HepG2 (cell line): ENCODE results near the gene DOCK9.

Source experiments
- GLI4 ChIP-seq: sonication (generic); formaldehyde crosslinking; IDR thresholded peaks from 2 replicates; pipeline ENCODE4 v1.5.1; 2020; ENCODE audit warnings: missing genetic modification reagents, mild to moderate bottlenecking, moderate library complexity, borderline replicate concordance
- TF ChIP-seq, protein P1 (sequence below): sonication (generic); formaldehyde crosslinking; IDR thresholded peaks from 2 replicates; pipeline ENCODE4 v1.5.0; 2020; ENCODE audit warnings: mild to moderate bottlenecking, missing genetic modification reagents, moderate library complexity

DNA sequence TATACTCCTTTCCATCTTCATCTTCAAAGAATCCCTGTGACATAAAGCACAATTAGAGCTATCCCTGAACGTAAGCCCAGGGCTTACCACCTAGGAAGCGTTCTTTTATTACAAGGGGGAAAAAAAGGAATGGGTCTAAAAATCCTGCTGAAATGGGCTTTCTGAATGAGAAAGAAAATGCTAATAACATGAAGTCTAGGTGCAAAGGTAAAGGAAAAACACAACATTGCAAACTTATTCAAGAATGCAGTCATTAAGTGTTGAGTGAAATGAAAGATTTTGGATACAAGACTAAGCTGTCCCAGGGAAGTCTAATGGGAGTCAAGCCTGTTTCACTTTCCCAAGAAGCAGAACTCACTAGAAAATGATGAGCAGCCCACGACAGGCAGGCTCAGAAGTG, 170.1 kb downstream of the DOCK9 start:
- TF ChIP-seq GLI4 (CRISPR knock-in tag), result no peak
- TF ChIP-seq, protein P1, sequence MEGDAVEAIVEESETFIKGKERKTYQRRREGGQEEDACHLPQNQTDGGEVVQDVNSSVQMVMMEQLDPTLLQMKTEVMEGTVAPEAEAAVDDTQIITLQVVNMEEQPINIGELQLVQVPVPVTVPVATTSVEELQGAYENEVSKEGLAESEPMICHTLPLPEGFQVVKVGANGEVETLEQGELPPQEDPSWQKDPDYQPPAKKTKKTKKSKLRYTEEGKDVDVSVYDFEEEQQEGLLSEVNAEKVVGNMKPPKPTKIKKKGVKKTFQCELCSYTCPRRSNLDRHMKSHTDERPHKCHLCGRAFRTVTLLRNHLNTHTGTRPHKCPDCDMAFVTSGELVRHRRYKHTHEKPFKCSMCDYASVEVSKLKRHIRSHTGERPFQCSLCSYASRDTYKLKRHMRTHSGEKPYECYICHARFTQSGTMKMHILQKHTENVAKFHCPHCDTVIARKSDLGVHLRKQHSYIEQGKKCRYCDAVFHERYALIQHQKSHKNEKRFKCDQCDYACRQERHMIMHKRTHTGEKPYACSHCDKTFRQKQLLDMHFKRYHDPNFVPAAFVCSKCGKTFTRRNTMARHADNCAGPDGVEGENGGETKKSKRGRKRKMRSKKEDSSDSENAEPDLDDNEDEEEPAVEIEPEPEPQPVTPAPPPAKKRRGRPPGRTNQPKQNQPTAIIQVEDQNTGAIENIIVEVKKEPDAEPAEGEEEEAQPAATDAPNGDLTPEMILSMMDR (CRISPR knock-in tag), result no peak
